ENCODE data around the gene TM4SF5. TPM values are rescaled to one million over a fixed set of nuclear protein-coding genes. Genes with fewer than 3 reads are reported as not detected.

TM4SF5 gene
- total and polyA plus RNA-seq, 2 donors from 2014 or later, result 0.88 to 31.3 TPM

GRCh38 chr17:4768298-4768697 is 3.4 kb upstream of the TM4SF5 start:
- intact Hi-C loops (cut with DNase I), result no loop called here
- no peak for FAIRE-seq
- no peak overlapping the region for H3K4me3 ChIP-seq (ENCODE audit: low read length in 3 of 3)
- no peaks in the 10 kb centered on the region for H3K4me1 ChIP-seq (ENCODE audit: control insufficient read depth in 2 of 3, insufficient read depth in 2 of 3, low read depth in 1 of 3, low read length in 3 of 3)
- no peak overlapping the region for H3K27ac ChIP-seq (ENCODE audit: low read depth in 2 of 2, low read length in 2 of 2)
- H3K36me3 ChIP-seq (ENCODE audit: control insufficient read depth in 2 of 3, insufficient read depth in 3 of 3, low read length in 3 of 3), result no peaks in the 10 kb centered on the region
- TF ChIP-seq CTCF (IDR thresholded peaks at IDR 0.05; ENCODE audit: borderline replicate concordance, extremely low read depth, insufficient read depth), result no peak
- peak in 1 of 5 donors; percentile 17 for DNase-seq
- no peak overlapping the region for H3K9ac ChIP-seq (ENCODE audit: low read length in 3 of 3)
- no peaks in the 10 kb centered on the region for H3K27me3 ChIP-seq (ENCODE audit: control insufficient read depth, insufficient read depth, low read length)
- H3K9me3 ChIP-seq (ENCODE audit: control insufficient read depth in 2 of 3, insufficient read depth in 1 of 3, low read length in 3 of 3), result no peaks in the 10 kb centered on the region

- no peak for FAIRE-seq
- Histone ChIP-seq H3K27ac (ENCODE audit: low read depth in 2 of 2, low read length in 2 of 2) (no peak overlapping the region), H3K4me3 (ENCODE audit: low read length in 3 of 3) (no peak overlapping the region), H3K27me3 (ENCODE audit: control insufficient read depth, insufficient read depth, low read length) (no peaks in the 10 kb centered on the region), H3K9ac (ENCODE audit: low read length in 3 of 3) (no peak overlapping the region), H3K4me1 (ENCODE audit: control insufficient read depth in 2 of 3, insufficient read depth in 2 of 3, low read depth in 1 of 3, low read length in 3 of 3) (no peaks in the 10 kb centered on the region), H3K9me3 (ENCODE audit: control insufficient read depth in 2 of 3, insufficient read depth in 1 of 3, low read length in 3 of 3) (no peaks in the 10 kb centered on the region), H3K36me3 (ENCODE audit: control insufficient read depth in 2 of 3, insufficient read depth in 3 of 3, low read length in 3 of 3) (no peaks in the 10 kb centered on the region)
- no peak for TF ChIP-seq CTCF (IDR thresholded peaks at IDR 0.05; ENCODE audit: borderline replicate concordance, extremely low read depth, insufficient read depth)
- DNase-seq, result no peak
- intact Hi-C loops (cut with DNase I), result no loop called here
Measured at GRCh38 chr17:4769628-4770027, 2.1 kb upstream of the TM4SF5 start.

GRCh38 chr17:4772235-4772613 is 538 bp downstream of the TM4SF5 start:
- no peak for FAIRE-seq
- no peak overlapping the region for H3K27ac ChIP-seq (ENCODE audit: low read depth in 2 of 2, low read length in 2 of 2)
- no peak for DNase-seq
- TF ChIP-seq CTCF (IDR thresholded peaks at IDR 0.05; ENCODE audit: borderline replicate concordance, extremely low read depth, insufficient read depth), result no peak
- H3K9ac ChIP-seq (ENCODE audit: low read length in 3 of 3), result no peak overlapping the region
- H3K4me3 ChIP-seq (ENCODE audit: low read length in 3 of 3), result peak overlapping the region in 1 of 3 donors; percentile 36
- H3K27me3 ChIP-seq (ENCODE audit: control insufficient read depth, insufficient read depth, low read length), result no peaks in the 10 kb centered on the region
- no peaks in the 10 kb centered on the region for H3K9me3 ChIP-seq (ENCODE audit: control insufficient read depth in 2 of 3, insufficient read depth in 1 of 3, low read length in 3 of 3)
- H3K36me3 ChIP-seq (ENCODE audit: control insufficient read depth in 2 of 3, insufficient read depth in 3 of 3, low read length in 3 of 3), result no peaks in the 10 kb centered on the region
- intact Hi-C loops (cut with DNase I), result no loop called here
- H3K4me1 ChIP-seq (ENCODE audit: control insufficient read depth in 2 of 3, insufficient read depth in 2 of 3, low read depth in 1 of 3, low read length in 3 of 3), result no peaks in the 10 kb centered on the region
